Measurements from ENCODE around the gene CARD9.
"Not testable (repeated sequence)": the region's sequence is repeated elsewhere in the genome, so short reads cannot be mapped to it uniquely, and the experiment has no call there.

CARD9 gene

GRCh38 chr9:136407061-136407460 is 33.6 kb upstream of the CARD9 start:
- ATAC-seq, DNase-seq, H3K9me3 Mint-ChIP-seq, H3K4me3 Mint-ChIP-seq, H3K27ac Mint-ChIP-seq, H3K27me3 Mint-ChIP-seq: not testable (repeated sequence)
- Mint-ChIP-seq H3K4me1 (peaks cover 73% of the 10 kb centered on the region), H3K36me3 (ENCODE audit: low read depth) (peaks cover 53% of the 10 kb centered on the region)

- DNase-seq, H3K27me3 Mint-ChIP-seq, H3K4me3 Mint-ChIP-seq, ATAC-seq, H3K9me3 Mint-ChIP-seq: not testable (repeated sequence)
- Mint-ChIP-seq H3K36me3 (ENCODE audit: low read depth) (peaks cover 45% of the 10 kb centered on the region), H3K4me1 (peaks cover 66% of the 10 kb centered on the region), H3K27ac (peak overlapping the region; percentile 54)
Measured at GRCh38 chr9:136405904-136406303, 32.4 kb upstream of the CARD9 start.

GRCh38 chr9:136405481-136405880 is 32.0 kb upstream of the CARD9 start:
- H3K4me1 Mint-ChIP-seq: peaks cover 68% of the 10 kb centered on the region
- peaks cover 49% of the 10 kb centered on the region for H3K36me3 Mint-ChIP-seq (ENCODE audit: low read depth)
- no peak overlapping the region for H3K4me3 Mint-ChIP-seq
- peak overlapping the region; percentile 54 for H3K27ac Mint-ChIP-seq
- no peak for ATAC-seq
- DNase-seq: no peak
- H3K9me3 Mint-ChIP-seq: no peaks in the 10 kb centered on the region
- H3K27me3 Mint-ChIP-seq: no peaks in the 10 kb centered on the region

GRCh38 chr9:136404801-136405136 is 31.3 kb upstream of the CARD9 start:
- Mint-ChIP-seq H3K27ac (peak overlapping the region; percentile 88), H3K4me3 (peak overlapping the region; percentile 68), H3K36me3 (ENCODE audit: low read depth) (peaks cover 46% of the 10 kb centered on the region), H3K4me1 (peaks cover 66% of the 10 kb centered on the region), H3K9me3 (no peaks in the 10 kb centered on the region), H3K27me3 (no peaks in the 10 kb centered on the region)
- ATAC-seq (no peak), DNase-seq (no peak)

- Mint-ChIP-seq H3K4me1 (peaks cover 62% of the 10 kb centered on the region), H3K27me3 (no peaks in the 10 kb centered on the region), H3K27ac (peak overlapping the region; percentile 88), H3K9me3 (no peaks in the 10 kb centered on the region), H3K4me3 (peak overlapping the region; percentile 68), H3K36me3 (ENCODE audit: low read depth) (peaks cover 47% of the 10 kb centered on the region)
- DNase-seq: peak; percentile 61
- peak; percentile 45 for ATAC-seq
Measured at GRCh38 chr9:136403915-136404800, 30.7 kb upstream of the CARD9 start.

GRCh38 chr9:136403538-136403914 is 30.1 kb upstream of the CARD9 start:
- Mint-ChIP-seq H3K36me3 (ENCODE audit: low read depth) (peaks cover 48% of the 10 kb centered on the region), H3K9me3 (no peaks in the 10 kb centered on the region), H3K4me1 (peaks cover 62% of the 10 kb centered on the region), H3K27ac (peak overlapping the region; percentile 88), H3K27me3 (no peaks in the 10 kb centered on the region), H3K4me3 (peak overlapping the region; percentile 68)
- ATAC-seq (peak; percentile 87), DNase-seq (peak; percentile 74)

GRCh38 chr9:136402067-136402466 is 28.6 kb upstream of the CARD9 start:
- ATAC-seq (no peak), DNase-seq (no peak)
- H3K4me3 Mint-ChIP-seq: no peak overlapping the region
- H3K4me1 Mint-ChIP-seq: peaks cover 55% of the 10 kb centered on the region
- no peak overlapping the region for H3K27ac Mint-ChIP-seq
- no peaks in the 10 kb centered on the region for H3K9me3 Mint-ChIP-seq
- no peaks in the 10 kb centered on the region for H3K27me3 Mint-ChIP-seq
- H3K36me3 Mint-ChIP-seq (ENCODE audit: low read depth): peaks cover 47% of the 10 kb centered on the region

GRCh38 chr9:136401173-136401922 is 27.9 kb upstream of the CARD9 start:
- Mint-ChIP-seq H3K27ac (peak overlapping the region; percentile 27), H3K4me1 (peaks cover 55% of the 10 kb centered on the region), H3K27me3 (no peaks in the 10 kb centered on the region), H3K4me3 (no peak overlapping the region), H3K9me3 (no peaks in the 10 kb centered on the region), H3K36me3 (ENCODE audit: low read depth) (peaks cover 47% of the 10 kb centered on the region)
- DNase-seq: no peak
- no peak for ATAC-seq

- Mint-ChIP-seq H3K9me3 (no peaks in the 10 kb centered on the region), H3K4me3 (peak within 1 kb of the TSS; percentile 93), H3K4me1 (peaks cover 48% of the 10 kb centered on the region), H3K27ac (peak within 1 kb of the TSS; percentile 89), H3K36me3 (ENCODE audit: low read depth) (peaks cover 44% of the 10 kb centered on the region), H3K27me3 (no peaks in the 10 kb centered on the region)
- DNase-seq: peak; percentile 92
- peak; percentile 62 for ATAC-seq
Measured at GRCh38 chr9:136400038-136400834, 26.8 kb upstream of the CARD9 start, which contains the start of gene SNAPC4. TSS of gene SNAPC4 (minus strand) at chr9:136400170. CDS start at chr9:136398428, 1,742 bp downstream.

GRCh38 chr9:136399176-136400037 is 25.9 kb upstream of the CARD9 start:
- peak; percentile 44 for DNase-seq
- H3K4me1 Mint-ChIP-seq: peaks cover 39% of the 10 kb centered on the region
- no peaks in the 10 kb centered on the region for H3K27me3 Mint-ChIP-seq
- peaks cover 48% of the 10 kb centered on the region for H3K36me3 Mint-ChIP-seq (ENCODE audit: low read depth)
- H3K4me3 Mint-ChIP-seq: peak overlapping the region; percentile 93
- peak; percentile 8 for ATAC-seq
- no peaks in the 10 kb centered on the region for H3K9me3 Mint-ChIP-seq
- H3K27ac Mint-ChIP-seq: peak overlapping the region; percentile 89

- no peak for ATAC-seq
- Mint-ChIP-seq H3K4me1 (peaks cover 28% of the 10 kb centered on the region), H3K27me3 (no peaks in the 10 kb centered on the region), H3K4me3 (peak overlapping the region; percentile 93), H3K27ac (no peak overlapping the region), H3K36me3 (ENCODE audit: low read depth) (peaks cover 49% of the 10 kb centered on the region), H3K9me3 (no peaks in the 10 kb centered on the region)
- no peak for DNase-seq
Measured at GRCh38 chr9:136398286-136398685, 24.8 kb upstream of the CARD9 start.

GRCh38 chr9:136397643-136398042 is 24.2 kb upstream of the CARD9 start:
- no peaks in the 10 kb centered on the region for H3K27me3 Mint-ChIP-seq
- ATAC-seq (no peak), DNase-seq (no peak)
- no peak overlapping the region for H3K27ac Mint-ChIP-seq
- H3K36me3 Mint-ChIP-seq (ENCODE audit: low read depth): peaks cover 48% of the 10 kb centered on the region
- no peaks in the 10 kb centered on the region for H3K9me3 Mint-ChIP-seq
- peaks cover 26% of the 10 kb centered on the region for H3K4me1 Mint-ChIP-seq
- H3K4me3 Mint-ChIP-seq: no peak overlapping the region

GRCh38 chr9:136396219-136396515 is 22.7 kb upstream of the CARD9 start:
- Mint-ChIP-seq H3K27ac (no peak overlapping the region), H3K36me3 (ENCODE audit: low read depth) (peaks cover 46% of the 10 kb centered on the region), H3K4me3 (no peak overlapping the region)

More at GRCh38 chr9:136396219-136396515, 22.7 kb upstream of the CARD9 start:
- Mint-ChIP-seq H3K27me3 (no peaks in the 10 kb centered on the region), H3K9me3 (no peaks in the 10 kb centered on the region), H3K4me1 (peaks cover 15% of the 10 kb centered on the region)
- DNase-seq (no peak), ATAC-seq (no peak)
